ENCODE measurements around the gene SND1. TPM values are rescaled to one million over a fixed set of nuclear protein-coding genes. Genes with fewer than 3 reads are reported as not detected.

SND1 gene
- total RNA-seq, 2 experiments from 2014 or later, result 169 to 174 TPM

DNA sequence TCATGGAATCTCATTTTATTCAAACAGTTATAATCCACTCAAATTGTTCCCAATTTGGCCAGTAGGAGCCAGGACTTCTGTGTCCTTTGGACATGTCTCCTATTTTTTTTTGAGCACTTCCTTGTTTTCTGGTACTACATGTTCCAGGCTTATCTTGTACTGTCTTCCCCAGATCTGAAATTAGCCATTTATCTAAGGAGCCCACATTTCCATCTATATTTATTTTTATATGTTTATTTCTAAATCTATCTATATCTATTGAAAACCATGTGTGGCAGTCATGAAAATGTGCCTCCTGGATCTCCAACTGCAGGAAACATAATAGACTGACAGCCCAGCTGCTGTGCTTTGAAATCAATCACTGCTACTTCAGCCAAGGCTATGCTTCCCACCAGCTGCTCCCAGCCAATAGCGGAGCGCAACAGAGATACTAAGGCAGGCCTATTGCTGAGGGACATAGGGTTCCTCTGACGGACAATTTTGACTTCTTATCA lies 232.1 kb downstream of the SND1 start:
- peaks cover 2% of the 10 kb centered on the region for H3K4me1 Mint-ChIP-seq (ENCODE audit: low read depth)

DNA sequence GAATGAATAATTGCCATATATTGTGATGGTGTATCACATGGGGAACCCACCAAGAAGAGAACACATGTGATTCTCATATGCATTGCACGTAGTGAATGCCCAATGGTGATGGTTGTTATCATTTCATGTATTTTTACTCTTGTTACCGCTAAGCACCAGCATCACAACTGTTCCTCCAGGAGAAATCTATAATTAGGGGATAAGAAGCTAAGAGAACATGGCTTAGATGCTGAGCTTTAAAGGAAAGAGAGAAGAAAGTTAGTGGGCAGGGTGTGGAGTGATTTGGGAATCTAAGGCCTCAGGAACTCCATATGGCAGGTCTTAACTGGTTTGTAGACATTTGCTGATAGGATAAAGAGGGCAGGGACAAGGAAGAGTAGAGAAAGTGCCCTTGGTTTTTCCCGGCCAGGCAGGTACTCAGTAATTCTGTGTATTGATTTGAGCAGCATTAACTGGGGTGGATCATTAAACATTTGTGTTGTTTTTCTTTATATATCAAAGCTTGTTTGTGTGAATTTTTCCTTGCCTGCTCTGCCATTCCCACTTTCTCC lies 233.3 kb downstream of the SND1 start:
- peaks cover 15% of the 10 kb centered on the region for H3K36me3 Mint-ChIP-seq (ENCODE audit: low read depth)
- DNase-seq (no peak), ATAC-seq (no peak)
- H3K4me3 Mint-ChIP-seq, result no peak overlapping the region
- ChIA-PET CTCF (interaction anchor here (0.5 kb wide), 1 partner anchor 139 kb away, joined by 3 read pairs; no protein-coding TSS in a partner anchor), POLR2A (no interaction called here)
- H3K27ac Mint-ChIP-seq, result no peak overlapping the region
- no peaks in the 10 kb centered on the region for H3K9me3 Mint-ChIP-seq (ENCODE audit: insufficient read depth)
- no peaks in the 10 kb centered on the region for H3K27me3 Mint-ChIP-seq (ENCODE audit: low read depth)
- peaks cover 2% of the 10 kb centered on the region for H3K4me1 Mint-ChIP-seq (ENCODE audit: low read depth)

More for the DNA sequence above, 232.1 kb downstream of the SND1 start:
- ChIA-PET CTCF (no interaction called here), POLR2A (no interaction called here)
- DNase-seq (no peak), ATAC-seq (no peak)
- no peak overlapping the region for H3K27ac Mint-ChIP-seq
- H3K9me3 Mint-ChIP-seq (ENCODE audit: insufficient read depth), result no peaks in the 10 kb centered on the region
- no peaks in the 10 kb centered on the region for H3K27me3 Mint-ChIP-seq (ENCODE audit: low read depth)
- peaks cover 5% of the 10 kb centered on the region for H3K36me3 Mint-ChIP-seq (ENCODE audit: low read depth)
- no peak overlapping the region for H3K4me3 Mint-ChIP-seq

DNA sequence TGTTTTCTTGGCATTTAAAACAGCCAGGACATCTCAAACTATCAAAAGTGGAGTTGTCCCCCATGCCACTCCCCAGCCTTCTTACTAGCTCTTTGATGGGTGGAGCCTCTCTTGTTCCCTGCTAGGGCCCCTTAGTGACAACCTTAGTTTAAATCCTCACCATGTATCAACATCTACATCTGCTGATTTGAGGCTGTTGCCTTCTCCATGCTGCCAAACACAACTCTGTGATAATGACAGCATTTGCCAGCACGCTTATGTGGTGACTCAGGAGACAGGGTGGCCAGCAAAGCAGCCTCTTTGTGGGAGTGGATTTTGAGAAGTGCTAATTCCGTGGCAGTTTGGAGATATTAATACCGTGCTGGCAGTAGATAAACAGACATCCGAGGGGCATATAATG lies 233.8 kb downstream of the SND1 start:
- POLR2A ChIA-PET, result no interaction called here
- peaks cover 17% of the 10 kb centered on the region for H3K36me3 Mint-ChIP-seq (ENCODE audit: low read depth)
- H3K4me3 Mint-ChIP-seq, result no peak overlapping the region
- no peaks in the 10 kb centered on the region for H3K27me3 Mint-ChIP-seq (ENCODE audit: low read depth)
- CTCF ChIA-PET, result no interaction called here
- DNase-seq (no peak), ATAC-seq (no peak)
- peaks cover 2% of the 10 kb centered on the region for H3K4me1 Mint-ChIP-seq (ENCODE audit: low read depth)
- no peaks in the 10 kb centered on the region for H3K9me3 Mint-ChIP-seq (ENCODE audit: insufficient read depth)
- no peak overlapping the region for H3K27ac Mint-ChIP-seq

DNA sequence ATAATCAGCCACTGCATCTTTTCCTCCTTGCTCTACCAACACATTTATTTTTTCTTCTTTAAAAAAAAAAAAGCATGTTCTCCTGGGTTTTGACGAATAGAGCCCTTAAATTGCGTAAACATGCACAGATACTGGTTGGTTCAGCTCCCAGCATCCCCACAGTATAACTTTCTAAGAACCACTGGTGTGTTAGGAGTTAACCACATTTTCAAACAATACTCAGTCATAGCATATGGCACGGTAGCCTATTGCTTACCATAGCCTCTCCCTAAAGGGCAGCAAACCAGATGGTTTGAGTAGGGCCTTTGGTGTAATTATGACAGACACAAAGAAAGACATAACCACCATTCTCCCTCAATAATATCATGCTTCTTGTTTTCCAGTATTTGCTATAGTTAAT lies 234.3 kb downstream of the SND1 start:
- DNase-seq (no peak), ATAC-seq (no peak)
- H3K4me3 Mint-ChIP-seq, result no peak overlapping the region
- H3K4me1 Mint-ChIP-seq (ENCODE audit: low read depth), result peaks cover 2% of the 10 kb centered on the region
- peaks cover 19% of the 10 kb centered on the region for H3K36me3 Mint-ChIP-seq (ENCODE audit: low read depth)
- ChIA-PET CTCF (no interaction called here), POLR2A (no interaction called here)
- no peaks in the 10 kb centered on the region for H3K9me3 Mint-ChIP-seq (ENCODE audit: insufficient read depth)
- H3K27ac Mint-ChIP-seq, result no peak overlapping the region
- no peaks in the 10 kb centered on the region for H3K27me3 Mint-ChIP-seq (ENCODE audit: low read depth)

DNA sequence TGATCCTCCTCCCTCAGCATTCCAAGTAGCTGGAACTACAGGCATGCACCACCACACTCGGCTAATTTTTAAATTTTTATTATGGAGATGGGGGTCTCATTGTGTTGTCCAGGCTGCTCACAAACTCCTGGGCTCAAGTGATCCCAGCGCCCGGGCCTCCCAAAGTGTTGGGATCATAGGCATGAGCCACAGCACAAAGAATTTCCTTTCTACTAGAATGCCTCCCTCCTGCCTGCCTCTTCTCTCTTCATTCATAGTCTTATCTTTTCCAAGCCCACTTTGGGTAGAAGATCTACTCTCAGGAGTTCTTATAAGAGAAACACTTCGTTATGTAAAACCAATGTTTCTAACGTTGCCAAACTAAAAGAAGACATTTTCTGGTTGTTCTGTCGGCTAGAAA lies 235.1 kb downstream of the SND1 start:
- CTCF ChIA-PET, result no interaction called here
- DNase-seq, result no peak
- Mint-ChIP-seq H3K36me3 (ENCODE audit: low read depth) (peaks cover 26% of the 10 kb centered on the region), H3K4me1 (ENCODE audit: low read depth) (peaks cover 2% of the 10 kb centered on the region), H3K27me3 (ENCODE audit: low read depth) (no peaks in the 10 kb centered on the region), H3K27ac (no peak overlapping the region), H3K9me3 (ENCODE audit: insufficient read depth) (no peaks in the 10 kb centered on the region), H3K4me3 (no peak overlapping the region)
- ATAC-seq, result no peak
- POLR2A ChIA-PET, result no interaction called here

DNA sequence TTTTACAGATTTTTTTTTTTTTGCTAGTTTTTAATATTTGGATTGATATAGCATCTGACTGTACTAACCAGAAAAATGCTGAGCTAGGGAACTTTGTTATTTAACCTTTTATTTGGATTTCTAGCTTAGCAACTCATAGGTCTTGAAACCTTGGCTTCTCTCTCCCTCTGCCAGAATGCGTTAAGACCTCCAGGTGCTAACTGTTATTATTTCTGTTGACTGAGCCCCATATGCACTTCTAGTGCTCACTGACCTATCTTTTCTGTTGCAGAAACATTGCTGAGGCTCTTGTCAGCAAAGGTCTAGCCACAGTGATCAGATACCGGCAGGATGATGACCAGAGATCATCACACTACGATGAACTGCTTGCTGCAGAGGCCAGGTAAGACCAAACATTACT lies 235.6 kb downstream of the SND1 start:
- ChIA-PET POLR2A (no interaction called here), CTCF (no interaction called here)
- Mint-ChIP-seq H3K36me3 (ENCODE audit: low read depth) (peaks cover 30% of the 10 kb centered on the region), H3K9me3 (ENCODE audit: insufficient read depth) (no peaks in the 10 kb centered on the region), H3K4me3 (no peak overlapping the region), H3K27ac (no peak overlapping the region), H3K27me3 (ENCODE audit: low read depth) (no peaks in the 10 kb centered on the region), H3K4me1 (ENCODE audit: low read depth) (peaks cover 2% of the 10 kb centered on the region)
- no peak for ATAC-seq
- no peak for DNase-seq

DNA sequence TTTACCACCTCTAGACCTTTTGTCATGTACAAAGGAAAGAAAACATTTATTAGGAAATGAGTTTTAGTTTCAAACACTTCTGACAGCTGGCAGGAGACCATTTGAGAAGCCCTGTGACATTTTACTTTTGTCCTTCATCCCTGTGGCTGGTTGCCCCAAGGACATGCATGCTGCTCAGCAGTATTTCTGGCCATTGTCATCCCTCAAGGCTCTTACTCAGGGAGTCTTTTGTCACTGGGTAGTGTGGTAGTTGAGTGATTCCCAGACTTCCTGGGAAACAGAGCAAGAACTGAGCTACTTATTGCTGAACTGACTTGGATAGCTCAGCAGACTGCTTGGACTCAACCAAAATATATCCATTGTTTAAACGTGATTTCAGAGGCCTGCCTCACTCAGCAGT lies 236.4 kb downstream of the SND1 start:
- H3K27me3 Mint-ChIP-seq (ENCODE audit: low read depth), result no peaks in the 10 kb centered on the region
- H3K27ac Mint-ChIP-seq, result no peak overlapping the region
- H3K9me3 Mint-ChIP-seq (ENCODE audit: insufficient read depth), result no peaks in the 10 kb centered on the region
- ChIA-PET CTCF (interaction anchor here (1.1 kb wide), 1 partner anchor 180 kb away, joined by 3 read pairs; no protein-coding TSS in a partner anchor), POLR2A (no interaction called here)
- DNase-seq, result no peak
- ATAC-seq, result no peak
- H3K4me3 Mint-ChIP-seq, result no peak overlapping the region
- peaks cover 37% of the 10 kb centered on the region for H3K36me3 Mint-ChIP-seq (ENCODE audit: low read depth)
- peaks cover 2% of the 10 kb centered on the region for H3K4me1 Mint-ChIP-seq (ENCODE audit: low read depth)

DNA sequence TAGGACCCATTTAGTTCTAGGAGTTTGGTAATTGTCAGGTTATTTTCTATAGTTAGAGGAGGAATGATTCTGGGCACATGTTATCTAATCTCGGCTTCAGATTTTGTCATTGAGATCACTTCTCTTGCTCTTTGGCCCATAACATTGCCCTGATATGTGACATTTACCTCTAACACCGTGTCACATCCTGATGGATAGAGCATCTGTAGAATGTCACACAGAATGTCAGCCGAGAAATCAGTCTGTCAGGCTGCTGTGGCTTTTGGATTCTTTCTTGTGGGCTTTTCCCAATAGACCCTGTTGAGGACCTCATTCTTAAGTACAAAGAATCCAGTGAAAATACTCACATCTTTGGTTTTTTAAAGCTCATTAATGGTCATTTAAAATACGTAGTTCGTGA lies 236.8 kb downstream of the SND1 start:
- H3K27ac Mint-ChIP-seq, result no peak overlapping the region

DNA sequence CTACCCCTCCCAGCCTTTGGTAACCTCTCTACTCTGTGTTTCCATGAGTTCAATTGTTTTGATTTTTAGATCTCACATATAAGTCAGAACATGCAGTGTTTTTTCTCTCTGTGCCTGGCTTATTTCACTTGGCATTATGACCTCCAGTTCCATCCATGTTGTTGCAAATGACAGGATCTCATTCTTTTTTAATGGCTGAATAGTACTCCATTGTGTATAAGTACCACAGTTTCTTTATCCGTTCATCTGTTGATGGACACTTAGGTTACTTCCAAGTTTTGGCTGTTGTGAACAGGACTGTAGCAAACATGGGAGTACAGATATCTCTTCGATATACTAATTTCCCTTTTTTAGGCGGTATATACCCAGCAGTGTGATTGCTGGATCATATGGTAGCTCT lies 237.7 kb downstream of the SND1 start:
- peaks cover 39% of the 10 kb centered on the region for H3K36me3 Mint-ChIP-seq (ENCODE audit: low read depth)
- ChIA-PET CTCF (no interaction called here), POLR2A (no interaction called here)
- H3K4me1 Mint-ChIP-seq (ENCODE audit: low read depth), result peaks cover 2% of the 10 kb centered on the region
- H3K9me3 Mint-ChIP-seq (ENCODE audit: insufficient read depth), result no peaks in the 10 kb centered on the region
- ATAC-seq, result no peak
- H3K27ac Mint-ChIP-seq, result no peak overlapping the region
- no peak overlapping the region for H3K4me3 Mint-ChIP-seq
- no peak for DNase-seq
- H3K27me3 Mint-ChIP-seq (ENCODE audit: low read depth), result no peaks in the 10 kb centered on the region

More for the DNA sequence above, 236.8 kb downstream of the SND1 start:
- Mint-ChIP-seq H3K4me1 (ENCODE audit: low read depth) (peaks cover 2% of the 10 kb centered on the region), H3K36me3 (ENCODE audit: low read depth) (peaks cover 39% of the 10 kb centered on the region), H3K27me3 (ENCODE audit: low read depth) (no peaks in the 10 kb centered on the region), H3K4me3 (no peak overlapping the region), H3K9me3 (ENCODE audit: insufficient read depth) (no peaks in the 10 kb centered on the region)
- CTCF ChIA-PET, result interaction anchor here (1.1 kb wide), 1 partner anchor 181 kb away, joined by 3 read pairs; no protein-coding TSS in a partner anchor
- POLR2A ChIA-PET, result no interaction called here
- ATAC-seq (no peak), DNase-seq (no peak)

DNA sequence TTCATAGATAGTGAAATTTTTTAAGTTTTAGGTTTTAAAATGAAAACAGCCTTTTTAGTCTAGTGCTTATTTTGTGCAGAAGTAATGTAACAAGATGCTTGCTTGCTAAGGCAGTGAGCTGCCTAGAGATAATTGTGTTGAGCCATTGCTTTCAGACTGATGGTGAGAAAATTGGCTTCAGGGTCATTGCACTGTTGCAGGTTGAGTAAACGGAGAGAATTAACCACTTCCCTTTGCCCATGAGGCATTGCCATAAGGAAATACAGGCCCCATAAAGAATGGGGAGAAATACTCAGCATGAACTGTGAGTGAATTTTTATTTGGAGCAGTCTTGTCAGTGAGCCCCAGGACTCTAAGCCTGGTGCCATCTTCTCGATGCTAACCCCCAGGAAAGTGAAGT lies 238.7 kb downstream of the SND1 start:
- no peaks in the 10 kb centered on the region for H3K9me3 Mint-ChIP-seq (ENCODE audit: insufficient read depth)
- no peak for ATAC-seq
- no peak overlapping the region for H3K27ac Mint-ChIP-seq
- peaks cover 39% of the 10 kb centered on the region for H3K36me3 Mint-ChIP-seq (ENCODE audit: low read depth)
- CTCF ChIA-PET, result no interaction called here
- no peak overlapping the region for H3K4me3 Mint-ChIP-seq
- H3K4me1 Mint-ChIP-seq (ENCODE audit: low read depth), result peaks cover 2% of the 10 kb centered on the region
- POLR2A ChIA-PET, result no interaction called here
- H3K27me3 Mint-ChIP-seq (ENCODE audit: low read depth), result no peaks in the 10 kb centered on the region
- DNase-seq, result no peak

DNA sequence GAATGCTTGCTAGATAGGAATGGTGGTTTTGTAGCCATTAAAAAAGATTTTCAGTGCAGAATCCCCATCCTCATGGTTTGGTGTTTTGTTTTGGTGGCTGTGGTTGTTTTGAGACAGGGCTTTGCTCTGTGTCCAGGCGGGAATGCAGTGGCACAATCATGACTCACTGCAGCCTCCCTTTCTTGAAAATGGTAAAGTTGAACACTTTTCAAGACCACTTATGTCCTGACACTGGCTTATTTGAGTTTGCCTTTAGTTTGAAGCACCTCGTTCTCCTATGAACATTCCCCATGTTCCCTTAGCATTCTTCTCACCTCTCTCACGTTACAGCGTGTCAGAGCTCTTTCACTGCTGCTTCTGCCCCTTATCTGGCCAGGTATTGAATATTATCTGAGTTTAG lies 239.2 kb downstream of the SND1 start:
- CTCF ChIA-PET, result no interaction called here
- Mint-ChIP-seq H3K4me1 (ENCODE audit: low read depth) (peaks cover 2% of the 10 kb centered on the region), H3K36me3 (ENCODE audit: low read depth) (peaks cover 39% of the 10 kb centered on the region), H3K9me3 (ENCODE audit: insufficient read depth) (no peaks in the 10 kb centered on the region), H3K27ac (no peak overlapping the region), H3K27me3 (ENCODE audit: low read depth) (no peaks in the 10 kb centered on the region), H3K4me3 (no peak overlapping the region)
- POLR2A ChIA-PET, result no interaction called here
- ATAC-seq (no peak), DNase-seq (no peak)

DNA sequence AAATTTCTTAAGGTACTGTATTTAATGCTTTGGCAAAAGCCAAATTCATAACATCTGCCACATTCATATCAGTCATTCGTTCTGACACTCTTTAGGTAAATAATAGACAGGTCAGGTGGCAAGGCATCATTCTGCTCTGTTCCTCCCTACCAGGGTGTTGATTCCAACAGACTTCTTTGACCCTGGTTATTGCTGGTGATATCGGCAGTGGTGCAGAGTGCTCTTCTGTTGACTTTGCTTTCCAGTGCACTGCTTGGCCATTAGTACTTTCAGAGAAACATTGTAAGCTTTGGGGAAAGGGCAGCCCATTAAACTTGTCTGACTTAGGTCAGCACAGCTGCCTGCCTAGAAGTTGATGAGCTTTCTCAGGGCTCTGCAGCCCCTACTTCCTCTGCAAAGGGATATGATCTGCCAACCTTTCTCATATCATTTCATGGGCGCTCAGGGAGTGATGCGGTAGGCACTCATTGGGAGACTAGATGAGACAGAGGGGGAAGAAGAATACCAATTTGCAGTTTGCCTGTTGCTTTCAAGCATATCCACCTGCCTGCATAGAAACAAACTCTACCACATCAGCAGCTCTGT lies 240.0 kb downstream of the SND1 start:
- Mint-ChIP-seq H3K27ac (no peak overlapping the region), H3K36me3 (ENCODE audit: low read depth) (peaks cover 39% of the 10 kb centered on the region), H3K4me1 (ENCODE audit: low read depth) (peaks cover 2% of the 10 kb centered on the region), H3K27me3 (ENCODE audit: low read depth) (no peaks in the 10 kb centered on the region), H3K9me3 (ENCODE audit: insufficient read depth) (no peaks in the 10 kb centered on the region), H3K4me3 (no peak overlapping the region)
- CTCF ChIA-PET, result interaction anchor here (1.0 kb wide), 1 partner anchor 15 kb away, joined by 3 read pairs; no protein-coding TSS in a partner anchor
- DNase-seq (no peak), ATAC-seq (no peak)
- POLR2A ChIA-PET, result no interaction called here

All from activated CD8-positive, alpha-beta T cell treated with anti-CD3 and anti-CD28 coated beads, Interleukin-2, amount 10 ng/mL, durations not matched to agents 7 days and 5 days (primary cell).